GM23248 (cell line): ENCODE results near the gene GCNT3.

ENCODE experiments used
- EZH2 ChIP-seq: fragments of 200-600 bp; sonication (generic); IDR thresholded peaks from 2 replicates; pipeline ENCODE4 v1.6.1; 2018; ENCODE audit warnings: antibody characterized with exemption, mild to moderate bottlenecking; ENCODE audit not compliant: insufficient read depth, poor library complexity, severe bottlenecking
- EZH2phosphoT487 ChIP-seq: fragments of 200-600 bp; sonication (generic); IDR thresholded peaks from 2 replicates; pipeline ENCODE4 v1.6.1; 2018; ENCODE audit warnings: antibody characterized with exemption, moderate library complexity, mild to moderate bottlenecking, low read depth; ENCODE audit not compliant: insufficient read depth

DNA sequence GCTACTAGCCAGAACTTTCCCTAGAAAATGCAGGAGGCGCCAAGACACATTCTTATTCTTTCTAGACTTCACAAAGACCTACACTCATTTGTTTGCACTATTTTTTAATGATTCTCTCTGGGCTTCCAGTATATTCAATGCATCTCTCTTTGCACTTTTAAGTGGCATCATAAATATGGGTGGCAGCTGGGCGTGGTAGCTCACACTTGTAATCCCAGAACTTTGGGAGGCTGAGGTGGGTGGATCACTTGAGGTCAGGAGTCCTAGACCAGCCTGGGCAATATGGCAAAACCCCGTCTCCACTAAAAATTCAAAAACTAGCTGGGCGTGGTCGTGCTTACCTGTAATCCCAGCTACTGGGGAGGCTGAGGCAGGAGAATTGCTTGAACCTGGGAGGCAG, 5.6 kb upstream of the GCNT3 start:
- TF ChIP-seq EZH2 (no peak), EZH2phosphoT487 (no peak)
